ENCODE data around the gene IGFLR1. TPM values are rescaled to one million over a fixed set of nuclear protein-coding genes. Genes with fewer than 3 reads are reported as not detected.
A peak's percentile ranks its signal among the peaks of the same experiment; 100 is the strongest.

Gene IGFLR1
- total RNA-seq, 3 donors from 2014 or later, result 5.3 to 14.6 (median 8.2) TPM

- Histone ChIP-seq H3K4me1 (ENCODE audit: low read depth) (peaks cover 15% of the 10 kb centered on the region), H3K9me3 (no peaks in the 10 kb centered on the region), H3K4me3 (no peak overlapping the region), H3K36me3 (ENCODE audit: low read depth) (peaks cover 4% of the 10 kb centered on the region)
- no peak for TF ChIP-seq CTCF (IDR thresholded peaks at IDR 0.05)
- intact Hi-C loops (cut with DNase I, micrococcal nuclease), result no loop called here
- ATAC-seq (no peak), DNase-seq (no peak)
Observed at GRCh38 chr19:35739275-35740107, 2.8 kb downstream of the IGFLR1 start.

GRCh38 chr19:35738887-35739229 is 3.4 kb downstream of the IGFLR1 start:
- Histone ChIP-seq H3K9me3 (no peaks in the 10 kb centered on the region), H3K4me3 (no peak overlapping the region), H3K4me1 (ENCODE audit: low read depth) (peaks cover 8% of the 10 kb centered on the region), H3K36me3 (ENCODE audit: low read depth) (peaks cover 4% of the 10 kb centered on the region)
- no peak for ATAC-seq
- intact Hi-C loops (cut with DNase I, micrococcal nuclease), result no loop called here
- DNase-seq, result no peak
- TF ChIP-seq CTCF (IDR thresholded peaks at IDR 0.05), result no peak

GRCh38 chr19:35738021-35738886 is 4.0 kb downstream of the IGFLR1 start:
- no peaks in the 10 kb centered on the region for H3K9me3 ChIP-seq
- intact Hi-C loops (cut with DNase I, micrococcal nuclease), result no loop called here
- no peak overlapping the region for H3K4me3 ChIP-seq
- peaks cover 4% of the 10 kb centered on the region for H3K36me3 ChIP-seq (ENCODE audit: low read depth)
- no peak for ATAC-seq
- TF ChIP-seq CTCF (IDR thresholded peaks at IDR 0.05), result no peak
- DNase-seq, result peak in 1 of 3 donors; percentile 57
- H3K4me1 ChIP-seq (ENCODE audit: low read depth), result peaks cover 8% of the 10 kb centered on the region

GRCh38 chr19:35736913-35737886 is 5.1 kb downstream of the IGFLR1 start:
- TF ChIP-seq CTCF (IDR thresholded peaks at IDR 0.05), result no peak
- peaks cover 8% of the 10 kb centered on the region for H3K4me1 ChIP-seq (ENCODE audit: low read depth)
- DNase-seq, result peak in 1 of 3 donors; percentile 47
- intact Hi-C loops (cut with DNase I, micrococcal nuclease), result no loop called here
- ATAC-seq, result no peak
- H3K4me3 ChIP-seq, result no peak overlapping the region
- peaks cover 4% of the 10 kb centered on the region for H3K36me3 ChIP-seq (ENCODE audit: low read depth)
- H3K9me3 ChIP-seq, result no peaks in the 10 kb centered on the region

- ATAC-seq, result no peak
- intact Hi-C loops (cut with DNase I, micrococcal nuclease), result no loop called here
- TF ChIP-seq CTCF (IDR thresholded peaks at IDR 0.05), result no peak
- Histone ChIP-seq H3K9me3 (no peaks in the 10 kb centered on the region), H3K4me3 (no peak overlapping the region), H3K36me3 (ENCODE audit: low read depth) (peaks cover 13% of the 10 kb centered on the region), H3K4me1 (ENCODE audit: low read depth) (peaks cover 6% of the 10 kb centered on the region)
- no peak for DNase-seq
Observed at GRCh38 chr19:35734889-35735288, 7.4 kb downstream of the IGFLR1 start.

Data from mucosa of descending colon (tissue), 3 donors.